OCI-LY3 (cell line): ENCODE results near the gene CACNA1C.

Experiments used
- CTCF ChIP-seq: fragments of 200-600, 300-600 bp; sonication (generic); IDR thresholded peaks from 2 replicates; pipeline ENCODE4 v1.5.1; 2014; ENCODE audit warnings: antibody characterized with exemption, low read length, low read depth
- EZH2phosphoT487 ChIP-seq: fragments of 200-600 bp; shearing (Covaris generic); IDR thresholded peaks from 2 replicates; pipeline ENCODE4 v1.6.1; 2018; ENCODE audit warnings: antibody characterized with exemption, mixed run types, low read depth

DNA sequence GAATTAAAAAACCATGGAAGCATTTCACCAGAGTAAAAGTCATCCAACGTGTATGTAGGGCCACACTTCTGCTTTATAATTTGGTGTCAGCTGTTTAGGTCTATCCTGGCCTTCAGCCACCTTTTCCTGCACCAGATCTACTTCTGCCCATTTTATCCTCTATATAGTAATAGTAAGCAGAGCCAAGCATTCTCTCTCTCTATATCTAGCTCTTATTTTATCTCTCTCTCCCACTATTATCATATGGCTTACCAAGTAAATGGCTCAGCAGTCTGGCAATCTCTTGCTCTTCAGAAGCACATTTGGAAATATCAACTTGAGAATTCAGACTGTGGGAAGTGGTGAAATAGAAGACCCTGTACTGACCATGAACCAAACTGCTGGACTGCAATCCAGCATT lies 657.9 kb downstream of the CACNA1C start:
- no peak for TF ChIP-seq CTCF
- TF ChIP-seq EZH2phosphoT487 = no peak
